Kidney (tissue), 14 donors: ENCODE measurements around the gene CFAP74. TPM values are rescaled to one million over a fixed set of nuclear protein-coding genes. Genes with fewer than 3 reads are reported as not detected.

Experiments used
- DNase-seq, 5 donors: peaks; one replicate each; pipeline ENCODE4 v3.0.0-alpha.2; 2013 to 2020
- FAIRE-seq: peaks from 2 replicates; lab custom pipeline; 2012; peaks lifted over from hg19 to GRCh38; lab: Jason Lieb, UNC
- H3K27ac ChIP-seq, 2 donors: one replicate each; pipeline ENCODE4 v1.7.0; 2013; ENCODE audit warnings: low read depth in 2 of 2, low read length in 2 of 2, inconsistent platforms in 1 of 2
- H3K27me3 ChIP-seq: one replicate; pipeline ENCODE4 v1.7.1; 2013; ENCODE audit warnings: low read length, inconsistent platforms; ENCODE audit not compliant: control insufficient read depth, insufficient read depth
- H3K36me3 ChIP-seq, 3 donors: one replicate each; pipeline versions ENCODE4 v1.7.0 to v1.7.1; 2013; ENCODE audit warnings: low read length in 3 of 3, control low read depth in 1 of 3, inconsistent platforms in 1 of 3; ENCODE audit not compliant: insufficient read depth in 3 of 3, control insufficient read depth in 2 of 3
- H3K4me1 ChIP-seq, 3 donors: one replicate each; pipeline versions ENCODE4 v1.7.0 to v1.7.1; 2013; ENCODE audit warnings: low read length in 3 of 3, inconsistent platforms in 1 of 3, low read depth in 1 of 3; ENCODE audit not compliant: control insufficient read depth in 2 of 3, insufficient read depth in 2 of 3
- H3K4me3 ChIP-seq, 3 donors: one replicate each; pipeline versions ENCODE4 v1.7.0 to v1.8.1; 2013; ENCODE audit warnings: low read length in 3 of 3, control low read depth in 1 of 3, inconsistent platforms in 1 of 3
- H3K9ac ChIP-seq, 3 donors: one replicate each; pipeline versions ENCODE4 v1.7.0 to v1.7.1; 2013; ENCODE audit warnings: low read length in 3 of 3, control low read depth in 1 of 3, inconsistent platforms in 1 of 3
- H3K9me3 ChIP-seq, 3 donors: one replicate each; pipeline versions ENCODE4 v1.7.0 to v1.7.1; 2013; ENCODE audit warnings: low read length in 3 of 3, control low read depth in 1 of 3, inconsistent platforms in 1 of 3; ENCODE audit not compliant: control insufficient read depth in 2 of 3, insufficient read depth in 1 of 3
- intact Hi-C: fragments of 100-400 bp; cut with DNase I; formaldehyde crosslinking; loops from one replicate; pipeline ENCODE4 v1.11.1; 2022
- polyA plus RNA-seq: library from polyadenylated mRNA; stranded (reverse); fragments of 350-450 nt; fragmentation: Illumina TruSeq; extraction: RNeasy Lipid Tissue Mini Kit (QIAGEN cat#74804); gene quantifications from one replicate; pipeline ENCODE4 v1.2.3, GENCODE V29; 2014; ENCODE audit warnings: low read depth, low replicate concordance; ENCODE audit not compliant: insufficient read depth
- total RNA-seq: library from RNA; stranded (reverse); fragmentation: NEBNext Ultra II Directional; extraction: Animal tissue kit (Norgen Biotek cat#: 25700); gene quantifications from one replicate; pipeline ENCODE4 v1.2.1, GENCODE V29; 2021
- TF ChIP-seq, protein P1 (sequence below): IDR thresholded peaks from 3 replicates; pipeline ENCODE4 v1.5.1; 2012; ENCODE audit warnings: mild to moderate bottlenecking, moderate library complexity, borderline replicate concordance; ENCODE audit not compliant: insufficient read depth; ENCODE audit errors: extremely low read depth
- donor health status: control.
- donor health status: control.
- donor health status: control.
- donor health status: control.
- donor health status: control.
- donor health status: DM: yes; HTN: yes; CAD: no.
- donor health status: Normal renal cell carcinoma (clear cell type).

The CFAP74 gene
- total and polyA plus RNA-seq, 2 donors from 2014 or later: not detected

DNA sequence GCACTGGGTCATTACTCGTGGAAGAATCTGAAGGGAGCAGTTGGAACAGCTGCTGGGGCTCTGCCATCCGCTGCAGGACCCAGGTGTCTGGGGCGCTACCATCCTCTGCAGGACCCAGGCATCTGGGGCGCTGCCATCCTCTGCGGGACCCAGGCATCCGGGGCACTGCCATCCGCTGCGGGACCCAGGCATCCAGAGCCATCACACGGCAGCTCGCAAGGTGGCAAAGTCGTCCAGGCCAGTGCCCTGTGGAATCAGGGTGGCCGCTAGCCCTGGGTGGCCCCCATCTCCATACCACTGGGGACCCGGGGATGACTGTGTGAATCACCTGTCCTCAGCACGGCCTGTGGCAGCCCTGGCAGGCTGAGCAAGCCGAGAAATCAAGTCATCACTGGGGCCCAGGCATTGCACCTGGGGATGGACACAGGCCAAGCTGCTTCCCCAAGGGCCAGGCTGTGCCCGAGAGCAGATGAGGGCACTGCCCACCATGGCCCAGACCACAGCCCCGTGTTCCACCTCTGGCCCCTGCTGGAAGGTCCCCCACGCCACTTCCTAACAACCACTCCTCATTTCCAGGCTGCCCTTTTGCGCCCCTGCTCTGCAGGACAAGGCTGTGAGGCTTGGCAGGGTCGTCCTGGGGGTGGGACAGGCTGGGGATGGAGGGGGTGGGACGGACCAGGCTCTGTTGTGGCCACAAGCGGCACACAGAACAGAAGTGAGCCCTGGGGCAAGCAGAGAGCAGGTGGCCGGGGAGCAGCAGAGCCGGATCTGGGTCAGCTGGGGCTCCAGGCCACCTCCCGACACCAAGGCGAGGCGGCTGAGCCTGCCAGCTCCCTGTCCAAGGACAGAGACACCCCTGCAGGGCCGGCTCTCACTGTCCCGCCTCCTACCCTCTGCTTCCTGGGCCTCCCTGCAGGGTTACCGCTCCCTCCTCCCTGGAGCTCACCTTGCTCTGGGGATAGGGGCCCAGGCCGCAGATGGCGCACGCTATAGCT is 28.3 kb upstream of the CFAP74 start:
- peak in 1 of 5 donors; percentile 69 for DNase-seq
- intact Hi-C loops: no loop called here
- no peak overlapping the region for H3K4me3 ChIP-seq
- H3K4me1 ChIP-seq: no peaks in the 10 kb centered on the region
- no peaks in the 10 kb centered on the region for H3K27me3 ChIP-seq
- H3K9me3 ChIP-seq: no peaks in the 10 kb centered on the region
- FAIRE-seq: no peak
- TF ChIP-seq, protein P1, sequence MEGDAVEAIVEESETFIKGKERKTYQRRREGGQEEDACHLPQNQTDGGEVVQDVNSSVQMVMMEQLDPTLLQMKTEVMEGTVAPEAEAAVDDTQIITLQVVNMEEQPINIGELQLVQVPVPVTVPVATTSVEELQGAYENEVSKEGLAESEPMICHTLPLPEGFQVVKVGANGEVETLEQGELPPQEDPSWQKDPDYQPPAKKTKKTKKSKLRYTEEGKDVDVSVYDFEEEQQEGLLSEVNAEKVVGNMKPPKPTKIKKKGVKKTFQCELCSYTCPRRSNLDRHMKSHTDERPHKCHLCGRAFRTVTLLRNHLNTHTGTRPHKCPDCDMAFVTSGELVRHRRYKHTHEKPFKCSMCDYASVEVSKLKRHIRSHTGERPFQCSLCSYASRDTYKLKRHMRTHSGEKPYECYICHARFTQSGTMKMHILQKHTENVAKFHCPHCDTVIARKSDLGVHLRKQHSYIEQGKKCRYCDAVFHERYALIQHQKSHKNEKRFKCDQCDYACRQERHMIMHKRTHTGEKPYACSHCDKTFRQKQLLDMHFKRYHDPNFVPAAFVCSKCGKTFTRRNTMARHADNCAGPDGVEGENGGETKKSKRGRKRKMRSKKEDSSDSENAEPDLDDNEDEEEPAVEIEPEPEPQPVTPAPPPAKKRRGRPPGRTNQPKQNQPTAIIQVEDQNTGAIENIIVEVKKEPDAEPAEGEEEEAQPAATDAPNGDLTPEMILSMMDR: no peak
- H3K36me3 ChIP-seq: no peaks in the 10 kb centered on the region
- no peak overlapping the region for H3K9ac ChIP-seq
- no peak overlapping the region for H3K27ac ChIP-seq

DNA sequence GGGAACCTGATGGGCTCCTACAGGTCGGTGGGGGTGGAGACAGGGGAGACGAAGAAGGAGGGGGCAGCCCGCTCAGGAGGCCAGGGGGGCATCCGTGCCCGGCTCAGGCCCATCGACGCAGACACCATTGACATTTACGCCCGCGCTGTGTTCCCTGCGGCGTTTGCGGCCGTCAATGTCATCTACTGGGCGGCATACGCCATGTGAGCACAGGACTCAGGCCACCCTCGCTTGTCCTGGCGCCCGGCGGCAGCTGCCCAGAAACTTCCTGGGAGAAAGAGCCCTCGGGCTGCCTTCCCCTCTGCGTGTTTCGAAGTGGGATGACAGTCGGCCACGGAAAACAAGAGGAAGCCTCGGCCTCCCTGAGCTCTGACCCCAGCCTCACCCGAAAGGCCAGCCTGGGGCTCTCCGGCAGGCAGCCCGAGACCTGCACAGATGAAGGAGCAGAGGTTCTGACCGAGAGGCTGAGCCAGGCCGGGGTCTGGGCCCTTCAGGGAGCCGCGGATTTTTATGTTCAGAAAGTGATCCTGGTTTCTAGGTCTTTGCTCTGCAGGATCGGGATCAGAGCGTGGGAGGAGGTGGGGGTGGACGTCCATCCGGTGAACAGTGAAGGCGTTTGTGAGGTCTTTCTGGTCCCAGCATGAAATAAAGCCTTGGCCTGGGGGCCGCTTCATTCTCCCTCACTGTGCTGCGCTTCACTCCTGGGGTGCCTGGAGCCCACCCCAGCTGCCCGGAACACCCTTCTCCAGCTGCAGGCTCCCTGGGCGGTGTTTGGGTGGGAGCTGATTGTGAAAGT is 26.7 kb upstream of the CFAP74 start:
- no peak for FAIRE-seq
- intact Hi-C loops: no loop called here
- H3K36me3 ChIP-seq: no peaks in the 10 kb centered on the region

DNA sequence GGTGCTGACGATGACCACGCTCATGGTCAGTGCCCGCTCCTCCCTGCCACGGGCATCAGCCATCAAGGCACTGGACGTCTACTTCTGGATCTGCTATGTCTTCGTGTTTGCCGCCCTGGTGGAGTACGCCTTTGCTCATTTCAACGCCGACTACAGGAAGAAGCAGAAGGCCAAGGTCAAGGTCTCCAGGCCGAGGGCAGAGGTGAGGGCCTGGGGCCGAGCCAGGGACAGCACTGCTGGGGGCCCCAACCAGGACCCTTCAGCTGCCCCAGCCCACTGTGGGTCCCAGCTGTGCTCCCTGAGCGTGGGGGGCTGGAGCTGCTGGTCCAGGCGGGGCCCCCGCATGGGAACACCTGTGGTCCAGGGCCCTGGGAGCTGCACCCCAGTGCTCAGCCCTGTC is 26.0 kb upstream of the CFAP74 start:
- TF ChIP-seq, protein P1: no peak
- H3K4me1 ChIP-seq: peaks cover 0 to 10% (median 0%) of the 10 kb centered on the region in 3 donors
- DNase-seq: no peak
- H3K36me3 ChIP-seq: no peaks in the 10 kb centered on the region
- no peaks in the 10 kb centered on the region for H3K9me3 ChIP-seq
- no peak for FAIRE-seq
- no peak overlapping the region for H3K9ac ChIP-seq
- no peaks in the 10 kb centered on the region for H3K27me3 ChIP-seq
- intact Hi-C loops: no loop called here
- no peak overlapping the region for H3K4me3 ChIP-seq
- H3K27ac ChIP-seq: no peak overlapping the region

More for the DNA sequence above, 26.7 kb upstream of the CFAP74 start:
- H3K27me3 ChIP-seq: no peaks in the 10 kb centered on the region
- TF ChIP-seq, protein P1: no peak
- no peak overlapping the region for H3K9ac ChIP-seq
- DNase-seq: peak in 2 of 5 donors; percentile 44 to 45
- no peak overlapping the region for H3K27ac ChIP-seq
- peaks cover 0 to 5% (median 0%) of the 10 kb centered on the region in 3 donors for H3K4me1 ChIP-seq
- H3K4me3 ChIP-seq: no peak overlapping the region
- no peaks in the 10 kb centered on the region for H3K9me3 ChIP-seq
